Vagina (tissue), 2 donors: ENCODE data around the gene SAMD10. TPM values are rescaled to one million over a fixed set of nuclear protein-coding genes. Genes with fewer than 3 reads are reported as not detected.

Experiments
- DNase-seq, 2 donors: peaks; one replicate each; pipeline ENCODE4 v3.0.0-alpha.2; 2017; ENCODE audit errors: extremely low spot score in 2 of 2
- H3K27ac ChIP-seq: fragments of 200-600 bp; sonication (generic); one replicate; pipeline ENCODE4 v1.5.1; 2019
- H3K27me3 ChIP-seq: fragments of 200-600 bp; sonication (generic); one replicate; pipeline ENCODE4 v1.5.1; 2019
- H3K36me3 ChIP-seq, 2 donors: fragments of 200-600 bp; sonication (generic); one replicate each; pipeline ENCODE4 v1.5.1; 2017 to 2019
- H3K4me1 ChIP-seq: fragments of 200-600 bp; sonication (generic); one replicate; pipeline ENCODE4 v1.5.1; 2019
- H3K4me3 ChIP-seq, 2 donors: fragments of 200-600 bp; sonication (generic); 1 replicate in 1 of 2; 2 replicates in 1 of 2; pipeline ENCODE4 v1.5.1; 2016 to 2019
- H3K9me3 ChIP-seq: fragments of 200-600 bp; sonication (generic); one replicate; pipeline ENCODE4 v1.5.1; 2019
- CTCF ChIP-seq, 3 experiments: fragments of 450-650 bp in 2 of 3; fragments of 200-600 bp in 1 of 3; sonication (generic) in 1 of 3; IDR thresholded peaks; one replicate each; pipeline ENCODE4 v1.5.1; 2017 to 2019; ENCODE audit warnings: antibody characterized with exemption in 3 of 3, mild to moderate bottlenecking in 2 of 3, moderate library complexity in 2 of 3
- POLR2A ChIP-seq, 2 donors: fragments of 450-650 bp; IDR thresholded peaks; one replicate each; pipeline ENCODE4 v1.6.1; 2017; ENCODE audit warnings: antibody characterized with exemption in 2 of 2, mild to moderate bottlenecking in 2 of 2, moderate library complexity in 2 of 2
- POLR2AphosphoS5 ChIP-seq, 2 donors: sonication (generic); formaldehyde crosslinking; IDR thresholded peaks; one replicate each; pipeline ENCODE4 v1.9.0; 2017; ENCODE audit warnings: antibody characterized with exemption in 2 of 2, mild to moderate bottlenecking in 2 of 2, low read depth in 1 of 2; ENCODE audit not compliant: insufficient read depth in 1 of 2
- intact Hi-C: fragments of 100-400 bp; cut with DNase I; formaldehyde crosslinking; loops from one replicate; pipeline ENCODE4 v1.15.1; 2023
- total RNA-seq: library from RNA; depleted of rRNA; stranded (reverse); fragments of >200 nt; gene quantifications from one replicate; pipeline ENCODE4 v1.2.3, GENCODE V29; 2016

SAMD10 gene
- total RNA-seq, 1 donor from 2014 or later = 11.8 TPM

- peaks cover 18% of the 10 kb centered on the region for H3K4me1 ChIP-seq
Measured at GRCh38 chr20:64000906-64001305, 21.5 kb upstream of the SAMD10 start.

DNA sequence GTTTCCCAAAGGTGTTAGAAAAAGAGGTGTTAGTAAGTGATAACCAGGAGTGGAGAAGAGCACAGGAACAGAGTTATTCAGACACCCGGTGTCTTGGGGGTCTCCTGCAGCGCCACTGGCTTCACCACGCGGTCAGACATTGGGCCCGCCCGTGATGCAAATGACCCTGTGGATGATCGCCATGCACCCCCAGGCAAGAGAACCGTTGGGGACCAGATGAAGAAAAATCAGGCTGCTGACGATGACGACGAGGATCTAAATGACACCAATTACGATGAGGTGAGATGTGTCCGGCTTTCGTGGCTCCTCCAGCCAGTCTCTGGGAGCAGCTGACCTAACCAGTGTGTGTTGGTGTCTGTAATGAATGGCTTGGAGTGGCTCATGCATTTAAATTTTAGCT is 3.5 kb upstream of the SAMD10 start:
- H3K4me1 ChIP-seq = peaks cover 48% of the 10 kb centered on the region
- no peak for TF ChIP-seq CTCF (IDR thresholded peaks at IDR 0.05)
- TF ChIP-seq POLR2AphosphoS5 (IDR thresholded peaks at IDR 0.05; ENCODE audit: insufficient read depth in 1 of 2, low read depth in 1 of 2) = no peak
- no peak for TF ChIP-seq POLR2A (IDR thresholded peaks at IDR 0.05)
- intact Hi-C loops = no loop called here

More at GRCh38 chr20:64000906-64001305, 21.5 kb upstream of the SAMD10 start:
- intact Hi-C loops = no loop called here
- DNase-seq = no peak
- no peak for TF ChIP-seq CTCF (IDR thresholded peaks at IDR 0.05)
- H3K9me3 ChIP-seq = no peaks in the 10 kb centered on the region
- no peak overlapping the region for H3K4me3 ChIP-seq
- H3K27me3 ChIP-seq = no peaks in the 10 kb centered on the region
- no peak overlapping the region for H3K27ac ChIP-seq
- peaks cover 0 to 93% of the 10 kb centered on the region in 2 donors for H3K36me3 ChIP-seq

GRCh38 chr20:63980806-63981728 is 1.6 kb upstream of the SAMD10 start, which contains the start of gene PRPF6:
TSS of gene PRPF6 (plus strand) at chr20:63981132. CDS start at chr20:63981246, 114 bp downstream.
- TF ChIP-seq CTCF (IDR thresholded peaks at IDR 0.05) (peak; percentile 42 to 73 (median 66)), POLR2A (IDR thresholded peaks at IDR 0.05) (peak in 1 of 2 donors; percentile 14), POLR2AphosphoS5 (IDR thresholded peaks at IDR 0.05; ENCODE audit: insufficient read depth in 1 of 2, low read depth in 1 of 2) (peak; percentile 87 to 95)
- DNase-seq = no peak
- Histone ChIP-seq H3K27ac (peak within 1 kb of the TSS; percentile 57), H3K4me1 (peaks cover 49% of the 10 kb centered on the region), H3K4me3 (peak within 1 kb of the TSS; percentile 70 to 92), H3K27me3 (no peaks in the 10 kb centered on the region), H3K36me3 (peaks cover 0 to 22% of the 10 kb centered on the region in 2 donors), H3K9me3 (no peaks in the 10 kb centered on the region)
- intact Hi-C loops = no loop called here

More for the DNA sequence above, 3.5 kb upstream of the SAMD10 start:
- no peak for DNase-seq
- Histone ChIP-seq H3K4me3 (no peak overlapping the region), H3K27ac (no peak overlapping the region), H3K36me3 (peaks cover 0 to 40% of the 10 kb centered on the region in 2 donors), H3K9me3 (no peaks in the 10 kb centered on the region), H3K27me3 (no peaks in the 10 kb centered on the region)

GRCh38 chr20:63980317-63980805 is 919 bp upstream of the SAMD10 start:
- Histone ChIP-seq H3K4me1 (peaks cover 49% of the 10 kb centered on the region), H3K27ac (peak overlapping the region; percentile 57), H3K4me3 (peak overlapping the region; percentile 70 to 92), H3K27me3 (no peaks in the 10 kb centered on the region), H3K9me3 (no peaks in the 10 kb centered on the region), H3K36me3 (peaks cover 0 to 15% of the 10 kb centered on the region in 2 donors)
- intact Hi-C loops = no loop called here
- no peak for DNase-seq
- TF ChIP-seq POLR2AphosphoS5 (IDR thresholded peaks at IDR 0.05; ENCODE audit: insufficient read depth in 1 of 2, low read depth in 1 of 2) = no peak
- no peak for TF ChIP-seq CTCF (IDR thresholded peaks at IDR 0.05)
- no peak for TF ChIP-seq POLR2A (IDR thresholded peaks at IDR 0.05)

- H3K9me3 ChIP-seq = no peaks in the 10 kb centered on the region
- H3K36me3 ChIP-seq = peaks cover 0 to 3% of the 10 kb centered on the region in 2 donors
- no peak for DNase-seq
- H3K4me1 ChIP-seq = peaks cover 57% of the 10 kb centered on the region
- TF ChIP-seq POLR2A (IDR thresholded peaks at IDR 0.05) = no peak
- TF ChIP-seq POLR2AphosphoS5 (IDR thresholded peaks at IDR 0.05; ENCODE audit: insufficient read depth in 1 of 2, low read depth in 1 of 2) = no peak
- TF ChIP-seq CTCF (IDR thresholded peaks at IDR 0.05) = no peak
- intact Hi-C loops = no loop called here
- no peaks in the 10 kb centered on the region for H3K27me3 ChIP-seq
- peak overlapping the region; percentile 44 to 56 for H3K4me3 ChIP-seq
- peak overlapping the region; percentile 65 for H3K27ac ChIP-seq
Measured at GRCh38 chr20:63979229-63979556, 249 bp downstream of the SAMD10 start.
